HG03354 (cell line): Measurements from ENCODE around the gene INSC.

ENCODE experiments used
- ATAC-seq: cut with Tn5 transposase; IDR thresholded peaks from one replicate; pipeline ENCODE4 v1.9.1; 2021; ENCODE audit warnings: mild to moderate bottlenecking; ENCODE audit not compliant: unreplicated experiment, poor library complexity, severe bottlenecking

INSC gene

GRCh38 chr11:15107730-15108515 is 6.8 kb upstream of the INSC start:
- ATAC-seq = peak; percentile 81

- no peak for ATAC-seq
Observed at GRCh38 chr11:15108592-15109130, 6.1 kb upstream of the INSC start.

GRCh38 chr11:15109602-15110001 is 5.1 kb upstream of the INSC start:
- no peak for ATAC-seq

GRCh38 chr11:15111215-15111614 is 3.5 kb upstream of the INSC start:
- no peak for ATAC-seq

- no peak for ATAC-seq
Observed at GRCh38 chr11:15112131-15112541, 2.6 kb upstream of the INSC start.

- peak; percentile 91 for ATAC-seq
Observed at GRCh38 chr11:15113381-15113780, 1.3 kb upstream of the INSC start.

- no peak for ATAC-seq
Observed at GRCh38 chr11:15115686-15116085, 963 bp downstream of the INSC start.

- ATAC-seq = no peak
Observed at GRCh38 chr11:15117751-15118150, 3.0 kb downstream of the INSC start.

GRCh38 chr11:15118431-15118830 is 3.7 kb downstream of the INSC start:
- ATAC-seq = no peak

- ATAC-seq = no peak
Observed at GRCh38 chr11:15119352-15119751, 4.6 kb downstream of the INSC start.

- ATAC-seq = no peak
Observed at GRCh38 chr11:15119826-15120225, 5.1 kb downstream of the INSC start.

GRCh38 chr11:15123849-15124248 is 9.1 kb downstream of the INSC start:
- ATAC-seq = no peak

- ATAC-seq = no peak
Observed at GRCh38 chr11:15124528-15124927, 9.8 kb downstream of the INSC start.

- ATAC-seq = no peak
Observed at GRCh38 chr11:15127341-15127740, 12.6 kb downstream of the INSC start.

- ATAC-seq = no peak
Observed at GRCh38 chr11:15128621-15129020, 13.9 kb downstream of the INSC start.

GRCh38 chr11:15136166-15136565 is 21.4 kb downstream of the INSC start:
- ATAC-seq = no peak

GRCh38 chr11:15139096-15139770 is 24.5 kb downstream of the INSC start:
- ATAC-seq = no peak

GRCh38 chr11:15139958-15140659 is 25.4 kb downstream of the INSC start:
- no peak for ATAC-seq

- no peak for ATAC-seq
Observed at GRCh38 chr11:15141381-15141780, 26.7 kb downstream of the INSC start.

- no peak for ATAC-seq
Observed at GRCh38 chr11:15142838-15143237, 28.1 kb downstream of the INSC start.
